Measurements from ENCODE around the gene ITPR1. TPM values are rescaled to one million over a fixed set of nuclear protein-coding genes. Genes with fewer than 3 reads are reported as not detected.

ITPR1 gene
- total RNA-seq, 4 donors from 2014 or later, result 12.1 to 68.7 (median 25.6) TPM

- H3K4me1 ChIP-seq, result peaks cover 24 to 86% (median 33%) of the 10 kb centered on the region in 3 donors
- no peak overlapping the region for H3K4me3 ChIP-seq
- intact Hi-C loops (cut with DNase I), result no loop called here
- 38 to 58% methylated on average over 1 of the region's 1 CpG for WGBS, 2 donors
- DNase-seq, result no peak
- no peak overlapping the region for H3K27ac ChIP-seq
- TF ChIP-seq, protein P1, sequence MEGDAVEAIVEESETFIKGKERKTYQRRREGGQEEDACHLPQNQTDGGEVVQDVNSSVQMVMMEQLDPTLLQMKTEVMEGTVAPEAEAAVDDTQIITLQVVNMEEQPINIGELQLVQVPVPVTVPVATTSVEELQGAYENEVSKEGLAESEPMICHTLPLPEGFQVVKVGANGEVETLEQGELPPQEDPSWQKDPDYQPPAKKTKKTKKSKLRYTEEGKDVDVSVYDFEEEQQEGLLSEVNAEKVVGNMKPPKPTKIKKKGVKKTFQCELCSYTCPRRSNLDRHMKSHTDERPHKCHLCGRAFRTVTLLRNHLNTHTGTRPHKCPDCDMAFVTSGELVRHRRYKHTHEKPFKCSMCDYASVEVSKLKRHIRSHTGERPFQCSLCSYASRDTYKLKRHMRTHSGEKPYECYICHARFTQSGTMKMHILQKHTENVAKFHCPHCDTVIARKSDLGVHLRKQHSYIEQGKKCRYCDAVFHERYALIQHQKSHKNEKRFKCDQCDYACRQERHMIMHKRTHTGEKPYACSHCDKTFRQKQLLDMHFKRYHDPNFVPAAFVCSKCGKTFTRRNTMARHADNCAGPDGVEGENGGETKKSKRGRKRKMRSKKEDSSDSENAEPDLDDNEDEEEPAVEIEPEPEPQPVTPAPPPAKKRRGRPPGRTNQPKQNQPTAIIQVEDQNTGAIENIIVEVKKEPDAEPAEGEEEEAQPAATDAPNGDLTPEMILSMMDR (IDR thresholded peaks at IDR 0.05), result no peak
- TF ChIP-seq POLR2A (IDR thresholded peaks at IDR 0.05), result no peak
- H3K36me3 ChIP-seq, result no peaks in the 10 kb centered on the region
- no peaks in the 10 kb centered on the region for H3K9me3 ChIP-seq
- no peaks in the 10 kb centered on the region for H3K27me3 ChIP-seq
These were observed 255.0 kb downstream of the ITPR1 start for GRCh38 chr3:4748127-4748526.

DNA sequence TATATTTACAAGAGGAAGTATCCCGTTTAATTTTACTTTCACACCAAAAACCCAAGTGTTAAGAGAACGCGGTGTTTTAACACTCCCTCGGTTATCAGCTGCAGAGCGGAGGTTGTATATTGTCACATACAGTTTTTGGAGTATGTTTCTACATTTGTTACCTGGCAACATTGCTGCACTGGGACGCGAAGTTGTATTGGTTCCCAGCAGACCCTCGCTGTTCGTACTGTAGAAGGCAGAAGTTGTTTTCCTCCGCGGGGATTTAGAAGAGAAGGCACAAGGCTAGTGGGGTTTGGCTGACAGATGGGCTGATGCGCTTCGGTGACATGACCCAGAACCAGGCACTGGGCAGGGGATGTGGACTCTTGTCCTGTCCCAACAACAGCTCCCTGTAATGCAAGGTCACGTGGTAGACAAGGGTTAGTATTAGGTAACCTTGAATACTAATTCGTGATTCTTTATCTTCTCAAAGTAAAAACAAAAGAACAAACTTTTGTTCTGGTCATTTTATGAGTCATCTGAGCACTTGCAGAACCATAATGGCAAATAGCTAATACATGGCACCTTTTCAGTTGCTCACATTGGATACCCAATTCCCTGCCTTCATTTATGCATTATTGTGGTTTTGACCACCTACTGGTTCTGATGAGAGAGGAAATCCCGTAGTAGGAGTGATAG is 255.7 kb downstream of the ITPR1 start:
- 85 to 86% methylated on average over 9 to 16 of the region's 16 CpGs for WGBS, 2 donors
- no peaks in the 10 kb centered on the region for H3K27me3 ChIP-seq
- H3K4me1 ChIP-seq, result peaks cover 24 to 79% (median 33%) of the 10 kb centered on the region in 3 donors
- no peak for TF ChIP-seq POLR2A (IDR thresholded peaks at IDR 0.05)
- TF ChIP-seq, protein P1 (IDR thresholded peaks at IDR 0.05), result no peak
- no peaks in the 10 kb centered on the region for H3K36me3 ChIP-seq
- peak overlapping the region in 2 of 4 donors; percentile 83 to 92 for H3K27ac ChIP-seq
- H3K4me3 ChIP-seq, result no peak overlapping the region
- no peak for DNase-seq
- intact Hi-C loops (cut with DNase I), result no loop called here
- no peaks in the 10 kb centered on the region for H3K9me3 ChIP-seq

- TF ChIP-seq POLR2A (IDR thresholded peaks at IDR 0.05), result no peak
- TF ChIP-seq, protein P1 (IDR thresholded peaks at IDR 0.05), result no peak
- Histone ChIP-seq H3K9me3 (no peaks in the 10 kb centered on the region), H3K36me3 (no peaks in the 10 kb centered on the region), H3K4me1 (peaks cover 24 to 81% (median 28%) of the 10 kb centered on the region in 3 donors), H3K27ac (peak overlapping the region; percentile 83 to 92 (median 88)), H3K27me3 (no peaks in the 10 kb centered on the region), H3K4me3 (no peak overlapping the region)
- no peak for DNase-seq
- intact Hi-C loops (cut with DNase I), result no loop called here
- WGBS, 2 donors, result 72 to 75% methylated on average over 5 of the region's 5 CpGs
These were observed 256.4 kb downstream of the ITPR1 start for GRCh38 chr3:4749567-4750002.

GRCh38 chr3:4750306-4750968 is 257.3 kb downstream of the ITPR1 start:
- Histone ChIP-seq H3K4me1 (peaks cover 24 to 85% (median 28%) of the 10 kb centered on the region in 3 donors), H3K4me3 (peak overlapping the region in 3 of 4 donors; percentile 2 to 18 (median 3)), H3K27ac (peak overlapping the region; percentile 83 to 92 (median 88)), H3K27me3 (no peaks in the 10 kb centered on the region), H3K36me3 (no peaks in the 10 kb centered on the region), H3K9me3 (no peaks in the 10 kb centered on the region)
- no peak for DNase-seq
- 22 to 25% methylated on average over 7 of the region's 7 CpGs for WGBS, 2 donors
- intact Hi-C loops (cut with DNase I), result no loop called here
- TF ChIP-seq POLR2A (IDR thresholded peaks at IDR 0.05), result no peak
- TF ChIP-seq, protein P1 (IDR thresholded peaks at IDR 0.05), result no peak

DNA sequence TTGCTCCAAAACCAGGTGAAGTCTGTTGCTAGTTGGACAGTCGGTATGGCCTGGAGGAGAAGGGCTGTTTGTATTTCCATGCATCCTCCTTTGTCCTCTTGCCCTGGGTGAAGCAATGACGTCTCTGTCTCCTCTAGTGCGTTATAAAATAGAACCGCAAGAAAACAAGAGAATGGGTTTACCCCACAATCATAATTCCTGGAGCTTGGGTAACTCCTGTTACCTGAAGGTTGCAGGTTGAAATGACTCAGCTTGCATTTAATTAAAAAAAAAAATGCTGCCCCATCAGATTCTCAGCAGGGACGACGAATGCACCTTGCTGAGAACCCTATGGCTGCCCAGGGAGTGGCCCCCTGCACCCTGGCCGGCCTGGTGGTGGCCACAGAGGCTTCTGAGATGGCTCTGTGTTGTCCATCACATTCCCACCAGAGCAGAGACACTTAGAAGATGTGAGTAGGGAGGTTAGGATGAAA is 257.9 kb downstream of the ITPR1 start:
- Histone ChIP-seq H3K4me3 (peak overlapping the region in 3 of 4 donors; percentile 3 to 19 (median 18)), H3K27me3 (no peaks in the 10 kb centered on the region), H3K4me1 (peaks cover 24 to 85% (median 31%) of the 10 kb centered on the region in 3 donors), H3K27ac (peak overlapping the region; percentile 83 to 92 (median 88)), H3K36me3 (no peaks in the 10 kb centered on the region), H3K9me3 (no peaks in the 10 kb centered on the region)
- no peak for DNase-seq
- 18 to 41% methylated on average over 5 to 7 of the region's 7 CpGs for WGBS, 2 donors
- intact Hi-C loops (cut with DNase I), result no loop called here
- TF ChIP-seq, protein P1 (IDR thresholded peaks at IDR 0.05), result no peak
- no peak for TF ChIP-seq POLR2A (IDR thresholded peaks at IDR 0.05)

All from esophagus squamous epithelium (tissue), 5 donors.